Measurements from ENCODE around the gene GABBR2.
"Not testable (repeated sequence)": the region's sequence is repeated elsewhere in the genome, so short reads cannot be mapped to it uniquely, and the experiment has no call there.

Gene GABBR2

DNA sequence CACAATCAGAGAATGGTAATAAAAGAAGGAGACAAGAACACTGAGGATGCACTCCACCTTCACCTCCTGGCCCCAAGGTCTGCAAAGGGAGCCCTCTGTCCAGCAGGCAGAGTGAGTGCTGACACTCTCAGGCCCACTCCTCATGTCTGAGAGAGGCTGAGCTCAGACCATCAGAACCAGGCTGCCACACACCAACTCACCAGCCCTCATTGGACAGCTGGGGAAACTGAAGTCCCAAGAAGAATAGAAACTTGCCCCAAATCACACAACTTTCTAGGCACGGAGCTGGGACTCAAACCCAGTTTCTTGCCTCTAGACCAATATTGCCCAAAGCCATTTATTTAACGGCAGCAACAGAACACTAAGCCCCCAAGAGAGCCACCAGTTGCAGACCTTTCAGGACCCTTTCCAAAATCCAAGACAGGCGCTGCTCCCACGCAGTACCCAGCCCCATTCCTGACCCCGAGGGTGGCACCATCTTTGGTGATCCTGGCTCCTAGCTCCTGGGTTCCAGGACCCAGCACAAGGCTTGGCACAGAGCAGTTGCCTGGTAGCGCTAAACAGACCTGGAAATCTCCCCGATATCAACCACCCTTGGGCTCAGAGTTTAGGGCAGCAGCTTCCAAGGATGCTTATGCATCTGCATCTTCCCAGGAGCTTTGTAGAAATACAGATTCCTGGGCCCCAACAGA lies 192.4 kb downstream of the GABBR2 start:
- DNase-seq (ENCODE audit: low read depth): no peak

DNA sequence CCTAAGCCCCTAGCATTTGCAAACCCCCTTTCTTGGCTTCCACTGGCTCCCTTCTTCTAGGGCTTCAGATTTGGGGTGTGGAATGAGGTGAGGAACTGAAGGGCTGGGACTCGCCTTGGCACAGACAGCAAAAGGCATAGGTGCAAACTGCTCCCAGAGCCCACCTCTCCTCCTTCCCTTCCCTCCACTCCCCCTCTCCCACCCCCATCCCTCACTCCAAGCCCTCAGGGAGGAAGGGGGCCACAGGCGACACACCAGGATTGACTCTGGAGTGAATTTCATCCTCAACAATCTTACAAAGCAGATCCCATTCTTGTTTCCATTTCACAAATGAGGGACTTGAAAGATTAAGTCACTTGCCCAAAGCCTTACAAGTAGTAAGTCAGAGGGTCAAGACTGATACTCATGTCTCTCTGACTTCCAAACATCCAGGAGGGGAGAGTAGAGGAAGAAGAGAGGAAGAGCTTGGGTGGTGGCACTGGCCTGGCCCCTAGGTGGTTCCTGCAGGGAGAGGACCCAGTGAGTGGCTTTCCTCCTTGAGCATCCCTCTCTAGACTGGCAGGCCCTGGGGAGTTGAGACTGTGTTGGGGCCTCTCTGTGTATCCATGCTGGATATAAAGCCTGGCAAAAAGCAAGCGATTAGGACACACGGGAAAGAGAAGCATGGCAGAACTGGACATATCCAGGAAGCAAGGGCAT lies 193.1 kb downstream of the GABBR2 start:
- no peak for DNase-seq (ENCODE audit: low read depth)

DNA sequence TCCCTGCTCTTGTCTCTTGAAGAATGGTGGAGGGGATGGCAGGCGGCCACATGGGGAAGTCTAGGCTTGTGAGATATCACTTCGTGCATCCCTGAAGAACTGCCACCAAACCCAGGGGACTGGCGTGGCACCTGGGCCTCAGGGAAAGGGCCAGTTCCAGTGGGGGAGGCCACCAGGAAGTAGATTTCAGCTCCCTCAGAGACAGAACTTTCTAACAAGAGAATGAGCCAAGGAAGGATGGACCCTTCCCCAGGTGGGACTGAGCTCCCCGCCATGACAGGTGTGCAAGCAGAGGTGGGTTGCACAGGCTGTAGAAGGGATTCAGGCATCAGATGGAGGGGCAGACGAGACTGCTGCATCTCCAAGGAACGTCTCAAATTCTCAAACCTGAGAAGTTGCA lies 193.9 kb downstream of the GABBR2 start:
- no peak for DNase-seq (ENCODE audit: low read depth)

DNA sequence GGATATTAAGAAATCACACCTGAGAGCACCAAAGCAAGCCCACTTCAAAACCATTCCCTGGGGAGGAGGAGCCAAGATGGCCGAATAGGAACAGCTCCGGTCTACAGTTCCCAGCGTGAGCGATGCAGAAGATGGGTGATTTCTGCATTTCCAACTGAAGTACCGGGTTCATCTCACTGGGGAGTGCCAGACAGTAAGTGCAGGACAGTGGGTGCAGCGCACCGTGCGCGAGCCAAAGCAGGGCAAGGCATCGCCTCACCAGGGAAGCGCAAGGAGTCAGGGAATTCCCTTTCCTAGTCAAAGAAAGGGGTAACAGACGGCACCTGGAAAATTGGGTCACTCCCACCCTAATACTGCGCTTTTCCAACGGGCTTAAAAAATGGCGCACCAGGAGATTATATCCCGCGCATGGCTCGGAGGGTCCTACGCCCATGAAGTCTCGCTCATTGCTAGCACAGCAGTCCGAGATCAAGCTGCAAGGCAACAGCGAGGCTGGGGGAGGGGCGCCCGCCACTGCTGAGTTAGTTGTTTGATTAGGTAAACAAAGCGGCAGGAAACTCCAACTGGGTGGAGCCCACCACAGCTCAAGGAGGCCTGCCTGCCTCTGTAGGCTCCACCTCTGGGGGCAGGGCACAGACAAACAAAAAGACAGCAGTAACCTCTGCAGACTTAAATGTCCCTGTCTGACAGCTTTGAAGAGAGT lies 200.4 kb downstream of the GABBR2 start:
- DNase-seq (ENCODE audit: low read depth): not testable (repeated sequence)

DNA sequence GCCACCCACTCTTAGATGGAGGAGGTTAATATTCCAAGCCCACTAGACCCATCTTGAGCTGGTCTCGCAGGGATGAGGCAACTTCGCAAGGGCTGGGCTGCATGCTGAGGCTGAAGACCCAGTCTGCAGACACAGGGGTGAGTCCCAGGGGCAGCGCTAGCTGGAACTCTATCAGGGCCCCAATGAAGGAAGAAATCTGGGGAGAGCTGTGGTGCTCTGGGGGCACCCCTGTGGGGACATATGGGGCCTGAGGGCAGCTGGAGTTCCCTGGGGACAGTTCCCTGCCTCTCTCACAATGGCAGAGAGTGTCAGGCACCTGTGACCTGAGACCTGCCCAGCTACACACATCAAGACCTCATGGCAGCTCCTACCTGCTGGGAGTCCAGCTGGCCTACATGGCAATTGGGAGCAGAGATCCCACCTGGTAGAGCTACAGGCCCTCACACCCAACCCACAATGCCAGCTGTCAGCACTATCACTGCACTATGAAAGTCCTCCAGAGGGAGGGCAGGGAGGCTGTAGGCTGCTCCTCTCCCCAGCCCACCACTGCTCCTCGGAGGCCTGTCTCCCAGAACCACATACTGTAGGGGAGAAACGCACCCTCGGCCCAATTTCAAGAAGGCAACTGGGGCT lies 202.2 kb downstream of the GABBR2 start:
- DNase-seq (ENCODE audit: low read depth): no peak

DNA sequence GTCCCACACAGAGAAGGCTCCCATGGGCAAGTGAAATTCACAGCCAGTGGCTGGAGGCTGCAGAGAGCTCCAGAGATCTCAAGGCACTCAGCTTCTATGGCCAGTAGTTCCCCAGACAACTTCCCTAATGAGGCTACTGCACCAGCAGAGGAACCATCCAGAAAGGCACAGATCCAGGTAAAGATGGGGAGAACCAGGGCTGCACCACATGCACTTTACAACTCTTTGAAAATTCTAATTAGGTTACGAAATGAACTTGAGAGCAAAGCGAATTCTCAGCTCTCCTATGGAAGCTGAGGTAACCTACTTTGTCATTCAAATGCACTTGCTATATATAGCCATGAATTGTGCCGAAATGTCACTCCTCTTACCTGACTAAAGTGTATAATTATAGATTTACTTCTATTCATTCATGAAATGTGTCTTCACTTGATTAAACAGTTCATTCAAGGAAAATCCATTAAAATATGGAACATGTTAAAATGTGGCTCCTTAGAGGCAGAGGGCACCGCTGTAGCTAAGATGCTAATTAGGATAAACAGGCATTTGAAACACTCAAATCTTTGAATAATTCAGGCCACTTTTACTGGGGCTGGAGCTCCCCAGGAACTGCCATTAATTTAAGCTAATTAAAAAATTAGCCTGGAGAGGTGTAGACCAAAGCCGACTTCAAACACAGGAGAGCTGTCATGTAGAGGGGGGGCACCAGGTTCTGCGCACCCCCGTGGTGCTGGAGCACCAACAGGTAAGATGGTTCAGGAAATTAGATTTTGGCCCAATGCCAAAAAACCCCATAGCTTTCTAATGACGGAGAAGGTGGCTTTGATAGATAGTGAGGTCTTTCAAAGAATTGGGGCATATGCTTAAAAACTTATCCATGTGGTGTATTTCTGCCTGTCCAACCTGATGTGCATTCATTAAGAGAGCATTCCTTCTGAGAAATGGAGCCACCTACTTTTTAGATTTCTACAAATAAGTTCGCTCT lies 204.1 kb downstream of the GABBR2 start:
- no peak for DNase-seq (ENCODE audit: low read depth)

DNA sequence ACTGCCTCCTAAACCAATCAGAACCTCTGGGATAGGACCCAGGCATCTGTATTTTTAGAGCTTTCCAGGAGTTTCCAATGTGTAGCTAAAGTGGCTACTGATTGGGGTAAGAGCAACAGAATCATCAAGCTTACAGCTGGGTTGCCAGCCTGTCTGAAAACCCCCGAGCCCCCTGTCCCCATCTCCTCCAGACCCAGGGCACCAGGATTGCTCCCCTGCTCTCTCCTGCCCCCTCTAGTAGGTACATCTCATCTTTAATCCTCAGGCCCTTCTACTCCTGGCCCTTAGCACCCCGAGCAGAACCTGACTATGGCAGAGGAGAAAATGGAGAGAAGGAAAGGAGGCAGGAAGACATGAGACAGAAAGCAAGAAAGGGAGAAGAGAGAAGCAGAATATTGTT lies 204.9 kb downstream of the GABBR2 start:
- DNase-seq (ENCODE audit: low read depth): no peak

DNA sequence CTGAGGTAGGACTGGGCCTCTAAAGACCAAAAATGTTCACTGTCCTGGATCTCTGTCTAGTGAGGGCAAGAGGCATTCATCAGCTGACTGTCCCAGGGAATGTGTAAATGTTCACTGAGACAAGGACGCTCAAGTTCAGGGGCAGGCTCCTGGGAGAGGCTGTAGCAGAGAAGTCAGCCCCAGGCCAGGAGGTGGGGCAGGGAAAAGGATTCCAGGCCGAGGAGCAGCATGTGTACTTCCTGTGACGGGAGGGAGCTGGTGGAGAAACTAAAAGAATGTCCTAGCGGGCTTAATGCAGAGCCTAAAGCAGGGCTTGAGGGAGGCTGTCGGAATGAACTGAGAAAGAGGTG lies 205.8 kb downstream of the GABBR2 start:
- DNase-seq (ENCODE audit: low read depth): no peak

DNA sequence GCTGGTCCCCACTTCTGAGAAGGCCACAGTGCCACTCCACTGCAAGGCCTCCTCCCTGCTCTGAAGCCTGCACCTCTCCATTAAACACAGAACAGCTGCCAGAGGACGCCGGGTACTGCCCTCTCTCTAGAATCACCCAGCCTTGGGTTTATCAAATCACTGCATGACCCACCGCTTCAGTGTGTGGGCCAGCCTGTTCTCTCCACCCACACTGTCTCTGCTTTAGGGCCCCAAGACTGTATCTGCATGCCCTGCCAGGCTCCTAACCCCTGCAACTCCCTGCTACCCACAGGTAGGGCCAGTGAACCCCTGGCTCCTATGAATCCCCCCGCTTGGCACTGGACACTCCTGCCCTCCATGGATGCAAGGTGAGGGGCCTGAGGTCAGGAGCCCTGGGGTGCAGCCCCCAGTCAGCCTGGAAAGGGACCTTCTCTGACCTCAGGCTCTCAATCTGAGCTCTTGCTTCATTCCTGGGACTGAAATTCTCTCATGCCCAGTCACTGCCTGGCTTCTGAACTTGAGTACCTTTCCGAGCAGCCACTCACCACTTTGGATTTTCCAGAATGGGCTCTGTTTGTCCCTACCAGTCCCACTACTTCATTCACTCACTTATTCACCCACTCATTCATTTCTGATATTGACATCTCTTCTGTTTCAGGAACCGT lies 206.3 kb downstream of the GABBR2 start:
- no peak for DNase-seq (ENCODE audit: low read depth)

DNA sequence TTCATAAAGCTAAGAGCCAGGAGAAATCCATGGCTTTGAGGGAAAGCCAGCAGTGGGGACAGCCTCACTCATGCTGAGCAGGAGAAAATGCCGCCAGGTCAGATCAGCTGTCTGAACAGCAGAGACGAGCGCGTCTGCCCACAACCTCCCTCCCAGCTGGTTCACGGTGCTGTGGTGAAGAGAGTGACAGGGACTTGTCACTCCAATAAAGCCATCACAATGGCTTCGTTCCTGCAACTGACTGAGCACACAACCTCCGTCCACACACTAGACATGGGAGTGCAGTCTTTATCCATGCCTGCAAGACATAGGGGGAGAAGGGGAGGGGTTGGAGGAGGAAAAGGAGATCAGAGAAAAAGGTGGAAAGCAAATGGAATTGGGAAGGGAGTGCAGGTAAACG lies 206.9 kb downstream of the GABBR2 start:
- no peak for DNase-seq (ENCODE audit: low read depth)

DNA sequence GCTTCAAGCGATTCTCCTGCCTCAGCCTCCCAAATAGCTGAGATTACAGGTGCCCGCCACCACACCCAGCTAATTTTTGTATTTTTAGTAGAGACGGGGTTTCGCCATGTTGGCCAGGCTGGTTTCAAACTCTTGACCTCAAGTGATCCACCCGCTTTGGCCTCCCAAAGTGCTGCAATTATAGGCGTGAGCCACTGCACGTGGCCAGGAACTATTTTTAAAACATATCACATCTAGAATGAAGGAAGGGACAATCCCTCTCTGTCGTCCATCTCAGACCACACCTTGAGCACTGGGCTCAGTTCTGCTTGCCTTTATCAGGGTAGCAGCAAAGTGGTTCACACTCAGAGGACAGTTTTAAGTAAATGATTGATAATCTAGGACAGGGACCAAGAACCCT lies 207.5 kb downstream of the GABBR2 start:
- DNase-seq (ENCODE audit: low read depth): not testable (repeated sequence)

DNA sequence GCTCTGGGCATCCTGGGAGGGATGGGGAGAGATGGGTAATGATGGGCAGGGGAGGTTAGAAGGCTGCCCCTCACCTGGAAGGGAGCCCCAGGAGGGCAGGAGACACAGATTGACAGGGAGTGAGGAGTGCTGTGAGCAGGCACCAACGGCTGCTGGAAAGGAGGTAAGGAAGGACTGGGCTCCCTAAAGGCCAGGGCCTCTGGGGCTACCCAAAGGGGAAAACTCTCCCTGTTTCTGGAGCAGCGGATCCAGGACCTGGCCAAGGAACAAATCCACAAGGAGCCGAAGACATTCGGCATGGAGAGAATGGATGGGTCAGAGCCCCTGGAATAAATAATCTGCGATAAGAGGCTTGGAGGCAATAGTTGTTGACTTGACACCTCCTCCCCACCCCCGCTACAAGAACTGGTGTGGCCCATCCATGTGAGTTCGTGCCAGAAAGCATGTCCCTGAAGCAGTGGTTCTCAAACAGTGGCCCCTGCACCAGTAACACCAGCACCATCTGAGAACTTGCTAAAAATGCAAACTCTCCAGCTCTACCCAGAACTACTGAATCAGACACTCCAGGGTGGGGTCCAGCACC lies 208.3 kb downstream of the GABBR2 start:
- DNase-seq (ENCODE audit: low read depth): no peak

DNA sequence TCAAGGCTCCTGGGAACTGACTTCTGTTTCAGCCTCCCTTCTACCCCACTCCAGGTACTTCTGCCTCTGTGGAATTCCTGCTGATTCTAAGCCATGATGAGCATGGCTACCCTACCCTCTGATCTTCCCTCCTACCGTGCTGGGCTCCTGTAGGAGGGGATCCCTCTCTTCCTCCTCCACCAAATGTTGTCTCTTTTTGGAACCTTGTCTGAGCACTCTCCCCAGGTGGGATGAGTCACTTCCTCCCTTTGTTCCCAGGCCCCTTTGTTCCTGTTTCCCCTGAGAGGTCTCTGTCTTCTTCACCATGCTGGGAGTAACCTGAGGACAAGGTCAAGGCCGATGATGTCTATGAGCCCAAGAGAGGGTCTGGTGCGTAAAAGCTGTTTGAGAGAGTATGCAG lies 213.2 kb downstream of the GABBR2 start:
- DNase-seq (ENCODE audit: low read depth): no peak

DNA sequence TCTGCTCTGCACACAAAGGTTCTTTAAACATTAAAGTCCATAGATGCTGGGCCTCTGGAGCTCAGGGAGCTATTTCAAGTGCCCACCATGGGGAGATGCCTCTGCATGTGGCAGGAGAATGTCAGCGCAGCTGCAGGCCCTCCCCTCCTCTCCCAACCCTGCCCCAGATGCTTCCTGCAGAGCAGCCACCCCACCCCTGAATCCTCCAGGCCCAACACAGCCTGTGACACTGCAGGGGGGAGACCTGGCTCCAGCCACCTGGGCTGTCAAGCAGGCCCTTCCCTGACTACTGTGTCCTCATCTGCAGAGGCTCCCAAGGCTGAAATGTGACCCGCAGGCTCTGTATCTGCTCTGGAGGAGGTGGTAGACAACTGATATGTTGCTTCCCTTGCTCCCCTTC lies 213.9 kb downstream of the GABBR2 start:
- no peak for DNase-seq (ENCODE audit: low read depth)

DNA sequence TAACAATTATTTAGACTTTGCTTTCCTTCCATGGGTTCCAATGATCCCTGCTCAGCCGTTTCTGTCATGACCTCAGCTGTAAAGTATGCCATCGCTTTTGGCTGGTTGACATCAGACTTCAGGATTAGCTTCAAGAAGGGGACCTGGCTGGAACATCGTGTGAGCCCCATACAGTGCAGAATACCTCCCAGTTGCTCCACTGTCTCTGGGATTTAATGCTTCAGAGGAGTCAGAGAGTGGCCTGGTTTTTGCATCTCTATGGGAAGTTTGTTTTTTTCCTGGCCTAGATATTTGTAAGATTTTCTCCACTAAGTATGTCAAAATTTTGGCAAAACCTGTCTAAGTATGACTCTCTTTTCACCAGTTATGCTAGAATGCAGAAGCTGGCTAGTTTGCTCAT lies 216.9 kb downstream of the GABBR2 start:
- DNase-seq (ENCODE audit: low read depth): no peak

DNA sequence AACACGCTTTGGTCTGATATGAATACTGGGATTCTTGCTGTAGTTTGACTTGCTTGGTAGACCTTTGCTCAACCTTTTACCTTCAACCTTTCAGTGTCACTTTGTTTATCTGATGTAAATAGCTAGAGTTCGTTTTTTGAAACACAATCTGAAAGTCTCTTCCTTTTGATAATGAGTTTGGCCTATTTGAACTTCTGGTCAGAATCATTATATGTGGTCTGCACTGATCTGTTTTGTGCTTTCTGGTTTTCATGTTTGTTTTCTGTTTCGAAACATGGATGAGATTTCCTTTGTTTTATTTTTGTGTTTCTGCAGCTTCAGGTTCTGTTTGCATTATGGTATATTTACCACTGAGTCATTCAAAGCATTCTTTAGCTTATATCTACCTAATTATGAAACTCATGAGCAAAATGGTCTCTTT lies 217.5 kb downstream of the GABBR2 start:
- DNase-seq (ENCODE audit: low read depth): no peak

DNA sequence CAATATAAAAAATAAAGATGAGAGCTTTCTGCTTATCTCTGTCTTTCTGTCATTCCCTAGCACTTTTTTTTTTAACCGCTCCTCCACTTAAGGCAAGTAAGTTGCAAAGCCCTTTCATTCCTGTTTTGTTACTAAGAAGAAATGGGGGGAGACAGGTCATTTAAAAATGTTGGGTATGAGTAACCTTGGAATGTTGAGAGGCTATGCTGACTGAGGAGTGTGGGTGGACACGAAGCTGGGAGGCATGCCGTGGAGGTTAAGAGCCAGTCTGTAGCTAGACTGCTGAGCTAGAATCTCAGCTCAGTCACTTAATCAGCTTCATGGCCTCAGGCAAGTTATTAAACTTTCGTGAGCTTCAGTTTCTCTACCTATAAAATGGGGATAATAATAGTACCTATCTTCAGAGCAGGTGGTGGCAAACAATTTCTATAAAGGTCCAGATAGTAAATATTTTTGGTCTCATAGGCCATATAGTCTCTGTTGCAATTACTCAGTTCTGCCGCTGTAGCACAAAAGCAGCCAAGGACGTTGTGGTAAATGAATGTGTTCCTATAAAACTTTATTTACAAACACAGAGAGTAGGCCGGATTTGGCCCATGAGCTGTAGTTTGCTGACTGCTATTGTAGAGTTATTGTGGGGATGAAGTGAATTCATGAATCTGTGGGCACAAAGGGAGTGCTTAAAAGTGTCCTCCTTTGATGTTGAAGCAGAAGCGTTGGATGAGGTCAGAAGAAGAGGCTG lies 220.0 kb downstream of the GABBR2 start:
- DNase-seq (ENCODE audit: low read depth): no peak

DNA sequence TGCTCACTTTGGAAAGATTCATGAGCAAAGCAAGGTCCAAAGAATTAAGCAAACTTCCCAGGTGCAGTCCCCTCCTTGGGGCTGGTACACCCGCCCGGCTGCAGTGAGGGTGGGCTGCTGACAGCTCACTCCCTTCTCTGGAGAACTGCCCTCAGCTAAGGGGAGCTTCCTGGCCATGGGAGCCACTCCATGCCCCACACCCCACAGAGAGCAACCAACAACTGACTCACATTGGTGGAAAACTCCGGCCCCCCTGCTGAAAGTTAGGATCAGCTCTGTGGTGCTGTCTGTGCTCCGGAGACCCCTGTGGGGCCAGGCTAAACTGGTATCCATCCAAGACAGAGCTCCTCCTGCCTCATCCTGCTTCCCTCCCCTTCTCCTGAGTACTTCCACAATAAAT lies 223.0 kb downstream of the GABBR2 start:
- no peak for DNase-seq (ENCODE audit: low read depth)

DNA sequence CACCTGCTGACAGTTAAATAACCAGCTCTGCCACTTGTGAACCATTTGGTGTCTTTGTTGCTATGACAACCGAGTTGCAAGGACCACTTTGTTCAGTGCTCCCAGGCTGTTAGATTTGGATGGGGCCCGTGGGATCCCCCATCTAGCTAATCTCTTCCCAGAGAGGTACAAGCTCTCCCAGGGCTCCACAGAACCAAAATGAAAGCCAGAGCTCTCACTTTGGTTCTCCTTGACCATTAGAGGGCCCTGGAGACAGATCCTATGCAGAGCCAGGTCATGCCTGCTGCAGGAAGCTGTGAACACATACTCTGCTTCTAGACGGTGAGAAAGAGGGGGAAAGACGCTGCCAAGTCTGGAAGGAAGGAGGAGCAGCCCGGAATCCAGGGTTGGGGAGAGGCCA lies 224.6 kb downstream of the GABBR2 start:
- no peak for DNase-seq (ENCODE audit: low read depth)

DNA sequence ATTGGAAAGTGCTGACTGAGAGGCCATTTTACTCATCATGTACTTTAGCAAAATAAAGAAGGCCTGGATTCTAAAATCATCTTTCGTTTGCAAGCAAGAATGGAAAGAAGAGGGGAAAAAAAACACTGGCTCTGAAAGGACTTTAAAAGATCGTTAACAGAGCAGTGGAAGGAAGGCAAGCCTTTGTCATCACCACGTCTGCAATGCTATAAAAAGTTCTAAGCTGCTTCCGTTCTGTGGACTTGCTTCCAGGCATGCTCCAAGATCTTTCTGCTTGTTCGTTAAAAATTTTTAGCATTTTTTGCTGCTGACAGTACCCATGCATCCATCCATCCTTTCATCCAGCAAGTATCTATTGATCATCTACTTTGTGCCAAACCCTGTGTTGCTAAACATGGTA lies 226.5 kb downstream of the GABBR2 start:
- DNase-seq (ENCODE audit: low read depth): no peak

Measured in activated T-cell treated with anti-CD3 and anti-CD28 coated beads for 1 hour (primary cell).